ENCODE measurements around the gene GAB1.

The GAB1 gene

DNA sequence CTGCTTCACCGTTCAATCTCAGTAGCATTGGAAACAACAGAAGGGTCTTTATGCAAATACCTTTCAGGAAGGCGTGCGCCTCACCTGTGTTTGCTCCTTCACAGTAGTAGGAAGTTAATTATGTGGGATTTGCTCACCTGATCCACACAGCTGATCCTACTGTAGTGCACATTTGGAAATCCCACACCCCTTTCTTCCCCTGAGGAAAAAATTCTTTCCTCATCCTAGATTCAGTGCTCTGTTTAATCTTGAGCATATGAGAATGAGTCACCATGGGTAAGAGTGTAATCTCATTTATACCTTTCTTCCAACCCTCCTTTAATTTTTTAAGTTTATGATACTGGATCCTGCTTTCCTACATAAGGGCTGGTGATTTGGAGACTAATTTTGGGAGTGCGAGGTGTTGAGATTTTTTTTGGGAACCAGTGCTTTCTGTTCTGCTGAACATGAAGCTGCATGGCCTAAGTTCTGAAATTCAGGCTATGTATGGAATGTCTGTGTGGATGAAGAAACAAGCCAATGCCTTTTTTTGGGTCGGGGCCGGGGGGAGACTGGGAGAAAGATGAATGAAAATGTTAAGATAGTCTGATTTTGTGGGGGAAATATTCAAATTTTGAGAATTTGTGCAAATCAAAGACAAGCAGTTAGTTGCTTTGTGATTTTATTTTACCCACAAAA lies 19.0 kb downstream of the GAB1 start:
- H3K4me3 ChIP-seq: no peak overlapping the region
- H3K27me3 ChIP-seq: no peaks in the 10 kb centered on the region
- H3K36me3 ChIP-seq: peaks cover 8% of the 10 kb centered on the region
- H3K27ac ChIP-seq: no peak overlapping the region
- no peaks in the 10 kb centered on the region for H3K9me3 ChIP-seq
- peaks cover 90% of the 10 kb centered on the region for H3K4me1 ChIP-seq
- 0 out of 2 replicates have a peak overlapping the region, but pooled peaks have one; percentile 0 for H3K4me2 ChIP-seq
- H4K20me1 ChIP-seq: peaks cover 43% of the 10 kb centered on the region
- no peak for TF ChIP-seq Cebpa-rat (IDR thresholded peaks at IDR 0.05)
- no peak overlapping the region for H3K9ac ChIP-seq

DNA sequence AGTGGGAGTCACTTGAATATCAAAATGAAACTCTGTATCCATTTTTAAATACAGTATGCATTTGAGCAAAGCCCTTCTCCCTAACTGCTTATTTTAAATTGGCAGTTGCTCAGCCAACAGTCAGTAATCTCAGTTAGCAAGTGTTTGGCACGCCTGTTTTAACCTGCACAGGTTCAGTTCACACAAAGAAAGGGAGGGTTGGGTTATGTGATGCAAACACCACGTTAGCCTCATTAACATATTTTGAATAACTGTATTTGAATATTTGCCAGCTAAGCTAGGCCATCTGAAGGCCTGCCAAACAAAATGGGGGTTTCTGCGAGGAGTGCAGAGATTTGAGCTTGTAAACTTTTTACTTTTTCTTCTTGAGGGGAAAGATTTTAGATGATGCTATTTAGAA lies 19.8 kb downstream of the GAB1 start:
- peaks cover 90% of the 10 kb centered on the region for H3K4me1 ChIP-seq
- H3K36me3 ChIP-seq: peaks cover 3% of the 10 kb centered on the region; the same call in 1 of the 2 replicates
- no peak for TF ChIP-seq Cebpa-rat (IDR thresholded peaks at IDR 0.05)
- no peaks in the 10 kb centered on the region for H3K9me3 ChIP-seq
- peak overlapping the region; percentile 23; the same call in 1 of the 2 replicates for H3K4me2 ChIP-seq
- H3K27ac ChIP-seq: no peak overlapping the region
- H4K20me1 ChIP-seq: peaks cover 35% of the 10 kb centered on the region
- H3K4me3 ChIP-seq: no peak overlapping the region
- H3K27me3 ChIP-seq: no peaks in the 10 kb centered on the region
- no peak overlapping the region for H3K9ac ChIP-seq

DNA sequence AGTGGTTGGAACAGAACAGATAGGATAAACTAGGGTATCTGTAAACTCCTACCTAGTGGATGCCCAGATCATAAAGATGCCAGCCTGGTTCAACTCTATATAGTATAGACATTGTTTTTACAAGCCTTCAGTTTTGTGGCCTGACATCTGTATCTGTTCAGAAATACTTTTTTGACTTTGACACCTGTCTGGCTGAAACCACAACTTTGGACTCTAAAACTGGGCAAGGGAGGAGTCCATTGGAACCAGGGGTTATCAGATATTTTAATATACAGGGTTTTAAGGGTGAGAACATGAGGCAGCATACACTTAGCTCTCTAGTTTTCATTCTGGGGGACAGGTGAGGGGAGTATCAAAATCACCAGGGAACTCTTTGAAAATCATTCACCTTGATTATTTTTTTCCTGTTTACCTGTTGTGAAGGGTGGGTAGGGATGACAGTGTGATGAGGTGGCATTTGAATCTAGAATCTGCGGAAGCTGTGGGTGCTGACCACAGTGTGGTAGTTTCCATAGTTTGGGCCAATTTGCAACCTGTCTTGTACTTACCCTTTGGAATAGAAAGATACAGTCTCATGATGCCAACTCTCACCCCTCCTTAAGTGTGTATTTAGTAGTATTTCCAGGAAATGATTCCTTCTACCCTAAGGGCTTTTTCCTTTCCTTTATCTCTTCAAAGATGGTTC lies 20.6 kb downstream of the GAB1 start:
- Histone ChIP-seq H3K4me3 (no peak overlapping the region), H3K9me3 (no peaks in the 10 kb centered on the region), H4K20me1 (peaks cover 27% of the 10 kb centered on the region), H3K9ac (no peak overlapping the region), H3K27me3 (no peaks in the 10 kb centered on the region), H3K4me1 (peaks cover 90% of the 10 kb centered on the region), H3K4me2 (peak overlapping the region; percentile 27; the same call in 1 of the 2 replicates), H3K36me3 (peaks cover 4% of the 10 kb centered on the region; the same call in 1 of the 2 replicates), H3K27ac (0 out of 2 replicates have a peak overlapping the region, but pooled peaks have one; percentile 84)
- TF ChIP-seq Cebpa-rat (IDR thresholded peaks at IDR 0.05): no peak

DNA sequence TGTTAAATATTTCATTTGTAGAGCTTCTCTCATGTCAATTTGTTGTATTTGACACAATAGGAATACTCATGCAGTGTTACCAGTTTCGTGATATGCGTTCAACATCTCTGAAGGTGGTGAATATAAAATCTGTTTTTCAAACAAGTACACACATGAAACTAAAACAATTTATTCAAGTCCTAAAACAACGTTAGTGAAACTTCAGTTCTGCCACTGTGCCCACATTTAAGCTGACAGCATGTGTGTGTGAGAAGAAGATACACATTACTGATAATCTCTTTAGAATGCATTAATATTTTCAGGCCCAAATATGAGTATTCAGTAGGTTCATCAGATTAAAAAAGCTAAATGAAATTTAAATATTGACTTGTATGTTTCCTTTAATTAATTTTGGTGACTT lies 21.7 kb downstream of the GAB1 start:
- H3K27ac ChIP-seq: peak overlapping the region; percentile 84

DNA sequence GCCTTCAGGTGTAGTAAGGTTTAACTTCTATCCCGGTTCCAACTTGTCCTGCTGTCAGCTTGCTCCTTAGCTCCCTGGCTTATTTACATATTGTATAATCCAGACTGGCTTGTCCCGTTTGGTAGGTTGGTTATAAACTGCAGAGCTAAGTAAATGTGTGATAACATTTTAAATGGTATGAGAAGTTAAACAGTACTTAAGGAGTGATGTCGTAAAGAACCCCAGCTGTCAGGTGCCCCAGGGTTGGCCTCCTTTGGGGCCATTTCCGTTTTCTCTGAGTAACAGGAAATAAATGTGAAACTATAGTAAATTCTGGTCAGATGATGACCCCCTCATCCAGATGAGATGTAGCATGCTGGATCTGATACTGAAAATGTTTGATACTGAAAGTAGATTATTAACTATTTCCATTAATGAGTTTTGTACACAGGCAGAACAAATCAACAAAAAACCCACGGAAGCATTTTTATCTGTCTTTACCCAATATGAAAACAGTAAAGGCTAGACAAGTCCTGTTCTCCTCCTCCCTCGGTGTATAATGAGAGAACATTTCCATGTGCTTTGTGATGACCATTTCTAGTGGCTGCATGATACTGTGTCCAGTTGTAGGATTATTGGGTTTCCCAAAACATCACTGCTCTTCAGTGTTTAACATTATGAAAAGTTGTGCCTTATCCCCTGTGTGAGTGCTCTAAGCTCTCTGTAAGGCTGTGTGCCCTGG lies 22.4 kb downstream of the GAB1 start:
- peak overlapping the region; percentile 89 for H3K4me2 ChIP-seq

More for the DNA sequence above, 21.7 kb downstream of the GAB1 start:
- Histone ChIP-seq H3K9ac (peak overlapping the region; percentile 52; the same call in 1 of the 2 replicates), H3K27me3 (no peaks in the 10 kb centered on the region), H3K4me2 (peak overlapping the region; percentile 89), H3K4me1 (peaks cover 91% of the 10 kb centered on the region), H3K36me3 (peaks cover 16% of the 10 kb centered on the region; the same call in 1 of the 2 replicates), H3K4me3 (no peak overlapping the region), H3K9me3 (0 out of 2 replicates have a peak, but pooled peaks cover 4% of the 10 kb centered on the region), H4K20me1 (peaks cover 16% of the 10 kb centered on the region; the same call in 1 of the 2 replicates)
- TF ChIP-seq Cebpa-rat (IDR thresholded peaks at IDR 0.05): no peak

DNA sequence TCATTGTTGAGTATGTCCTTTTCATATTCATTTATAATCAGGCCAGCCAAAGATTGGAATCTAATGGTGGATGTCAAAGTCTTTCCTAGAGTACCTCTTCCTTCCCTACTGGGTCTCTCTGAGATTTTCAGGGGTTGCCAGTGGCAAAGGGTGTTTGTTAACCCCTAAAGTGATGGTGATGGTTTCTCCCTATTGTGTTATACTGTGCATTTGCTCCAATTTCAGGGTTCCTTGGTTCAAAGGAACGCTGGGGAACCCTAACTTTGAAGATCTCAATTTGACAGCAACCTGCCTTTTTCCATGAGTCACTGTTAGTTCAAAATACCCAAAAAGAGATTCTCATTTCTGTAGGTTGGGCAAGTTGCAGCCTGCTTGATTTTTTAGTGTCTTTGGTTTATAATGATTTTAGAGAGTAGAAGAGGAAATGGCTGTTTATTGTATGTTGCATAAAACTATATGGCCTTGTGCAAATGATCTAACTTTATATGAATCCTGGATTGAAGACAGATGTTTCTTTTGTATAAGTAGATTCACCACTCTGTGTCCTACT lies 23.0 kb downstream of the GAB1 start:
- H3K9ac ChIP-seq: peak overlapping the region; percentile 52; the same call in 1 of the 2 replicates
- H3K9me3 ChIP-seq: 0 out of 2 replicates have a peak, but pooled peaks cover 7% of the 10 kb centered on the region
- H3K4me1 ChIP-seq: peaks cover 84% of the 10 kb centered on the region
- peaks cover 24% of the 10 kb centered on the region; the same call in 1 of the 2 replicates for H3K36me3 ChIP-seq
- H3K27ac ChIP-seq: peak overlapping the region; percentile 84
- TF ChIP-seq Cebpa-rat (IDR thresholded peaks at IDR 0.05): no peak
- peaks cover 9% of the 10 kb centered on the region; the same call in 1 of the 2 replicates for H4K20me1 ChIP-seq
- no peaks in the 10 kb centered on the region for H3K27me3 ChIP-seq
- H3K4me3 ChIP-seq: peak overlapping the region; percentile 42; the same call in 1 of the 2 replicates
- H3K4me2 ChIP-seq: peak overlapping the region; percentile 89

More for the DNA sequence above, 22.4 kb downstream of the GAB1 start:
- peaks cover 86% of the 10 kb centered on the region for H3K4me1 ChIP-seq
- no peaks in the 10 kb centered on the region for H3K27me3 ChIP-seq
- H4K20me1 ChIP-seq: peaks cover 11% of the 10 kb centered on the region; the same call in 1 of the 2 replicates
- peaks cover 20% of the 10 kb centered on the region; the same call in 1 of the 2 replicates for H3K36me3 ChIP-seq
- peak overlapping the region; percentile 84 for H3K27ac ChIP-seq
- peak overlapping the region; percentile 42 for H3K4me3 ChIP-seq
- H3K9me3 ChIP-seq: 0 out of 2 replicates have a peak, but pooled peaks cover 7% of the 10 kb centered on the region
- peak overlapping the region; percentile 52 for H3K9ac ChIP-seq
- no peak for TF ChIP-seq Cebpa-rat (IDR thresholded peaks at IDR 0.05)

DNA sequence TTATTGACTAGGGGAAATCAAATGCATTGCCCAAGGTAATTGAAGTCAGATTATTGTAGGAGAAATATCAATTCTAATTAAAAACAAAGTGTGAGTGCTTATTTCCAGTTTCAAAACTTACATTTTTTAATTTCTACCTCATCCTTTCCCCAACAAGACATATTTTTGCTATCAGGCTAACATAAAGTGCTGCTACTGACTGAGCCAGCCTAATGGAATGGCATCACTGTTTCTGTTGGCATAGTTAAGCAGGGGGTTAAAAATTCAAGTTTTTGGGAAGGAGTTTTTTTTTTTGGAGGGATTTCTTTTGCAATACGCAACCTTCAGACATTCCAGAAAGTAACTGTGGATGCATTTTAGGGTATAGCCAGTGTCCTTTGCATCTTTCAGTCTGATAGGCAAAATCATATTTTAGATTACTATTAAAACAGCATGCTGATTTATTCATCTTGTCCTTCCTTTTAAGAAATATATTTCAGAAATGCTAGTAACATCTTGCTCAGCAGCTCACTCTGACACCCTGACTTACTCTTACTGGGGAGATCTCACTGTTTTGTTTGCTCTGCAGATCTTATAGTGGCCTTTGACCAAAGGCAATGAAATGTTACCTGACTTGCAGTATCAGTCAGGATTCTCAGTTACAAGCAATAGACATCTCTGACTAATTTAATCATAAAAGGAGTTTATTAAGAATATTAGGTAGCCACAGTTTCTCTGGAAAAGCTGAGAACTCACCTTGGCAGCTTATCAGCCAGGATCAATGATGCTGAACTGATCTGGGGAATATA lies 24.4 kb downstream of the GAB1 start:
- Histone ChIP-seq H3K4me1 (peaks cover 70% of the 10 kb centered on the region), H3K9me3 (0 out of 2 replicates have a peak, but pooled peaks cover 7% of the 10 kb centered on the region), H3K9ac (no peak overlapping the region), H3K4me2 (peak overlapping the region; percentile 2), H3K36me3 (peaks cover 24% of the 10 kb centered on the region; the same call in 1 of the 2 replicates), H4K20me1 (peaks cover under 1% of the 10 kb centered on the region; the same call in 1 of the 2 replicates), H3K27me3 (no peaks in the 10 kb centered on the region), H3K4me3 (no peak overlapping the region), H3K27ac (no peak overlapping the region)
- no peak for TF ChIP-seq Cebpa-rat (IDR thresholded peaks at IDR 0.05)

DNA sequence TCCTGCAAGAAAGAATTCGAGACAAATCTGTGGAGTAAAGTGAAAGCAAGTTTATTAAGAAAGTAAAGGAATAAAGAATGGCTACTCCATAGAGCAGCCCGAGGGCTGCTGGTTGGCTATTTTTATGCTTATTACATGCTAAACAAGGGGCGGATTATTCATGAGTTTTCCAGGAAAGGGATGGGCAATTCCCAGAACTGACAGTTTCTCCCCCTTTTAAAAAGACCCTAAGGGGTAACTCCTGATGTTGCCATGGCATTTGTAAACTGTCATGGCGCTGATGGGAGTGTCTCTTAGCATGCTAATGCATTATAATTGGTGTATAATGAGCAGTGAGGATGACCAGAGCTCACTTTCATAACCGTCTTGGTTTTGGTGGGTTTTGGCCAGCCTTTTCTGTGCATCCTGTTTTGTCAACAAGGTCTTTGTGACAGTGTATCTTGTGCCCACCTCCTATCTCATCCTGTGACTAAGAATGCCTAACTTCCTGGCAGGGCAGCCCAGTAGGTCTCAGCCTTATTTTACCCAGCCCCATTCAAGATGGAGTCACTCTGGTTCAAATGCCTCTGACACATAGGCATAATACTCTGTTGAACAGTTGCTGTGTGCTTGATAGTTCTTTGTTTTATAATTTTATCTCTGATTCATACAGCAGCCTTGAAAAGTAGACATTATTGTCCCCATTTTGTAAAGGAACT lies 25.8 kb downstream of the GAB1 start:
- H3K4me3 ChIP-seq: no peak overlapping the region
- peaks cover 56% of the 10 kb centered on the region for H3K4me1 ChIP-seq
- TF ChIP-seq Cebpa-rat (IDR thresholded peaks at IDR 0.05): no peak
- no peak overlapping the region for H3K27ac ChIP-seq
- H3K36me3 ChIP-seq: peaks cover 24% of the 10 kb centered on the region; the same call in 1 of the 2 replicates
- no peak overlapping the region for H3K4me2 ChIP-seq
- H3K27me3 ChIP-seq: no peaks in the 10 kb centered on the region
- no peaks in the 10 kb centered on the region for H4K20me1 ChIP-seq
- 0 out of 2 replicates have a peak, but pooled peaks cover 7% of the 10 kb centered on the region for H3K9me3 ChIP-seq
- H3K9ac ChIP-seq: no peak overlapping the region

Data from BLaER1 (cell line).